H1 (cell line): ENCODE results near the gene MST1R. TPM values are rescaled to one million over a fixed set of nuclear protein-coding genes. Genes with fewer than 3 reads are reported as not detected.

ENCODE experiments used
- CTCF ChIA-PET: fragments of 300-600 bp; sonication (Branson Sonifier 250); formaldehyde crosslinking; loops from one replicate; lab custom pipeline; 2021; ENCODE audit not compliant: partially characterized antibody; lab: Charles Lee
- POLR2A ChIA-PET: fragments of 300-600 bp; sonication (Branson Sonifier 250); formaldehyde crosslinking; loops from one replicate; lab custom pipeline; 2021; ENCODE audit warnings: inconsistent platforms; ENCODE audit not compliant: partially characterized antibody; lab: Charles Lee
- DNase-seq, 2 experiments: peaks; one replicate each; pipeline versions ENCODE4 v3.0.0 to v3.0.0-alpha.2; 2010 to 2022; ENCODE audit warnings: low spot score in 2 of 2, low read depth in 1 of 2, mixed read lengths in 1 of 2
- FAIRE-seq: peaks from 2 replicates; lab custom pipeline; 2011; peaks lifted over from hg19 to GRCh38; lab: Jason Lieb, UNC
- H2AFZ ChIP-seq: 2 replicates; pipeline ENCODE4 v1.8.1; 2012; ENCODE audit warnings: low read length, inconsistent platforms
- H2AK5ac ChIP-seq: 2 replicates; pipeline ENCODE4 v1.6.1; 2013; ENCODE audit warnings: low read depth, low read length
- H2BK120ac ChIP-seq: replicated peaks from 2 replicates; pipeline ENCODE3; 2013; ENCODE audit warnings: low read depth, low read length, inconsistent platforms
- H2BK12ac ChIP-seq: 2 replicates; pipeline ENCODE4 v1.6.1; 2013; ENCODE audit warnings: low read depth, low read length
- H2BK15ac ChIP-seq: 2 replicates; pipeline ENCODE4 v1.6.1; 2013; ENCODE audit warnings: low read length
- H2BK20ac ChIP-seq: 2 replicates; pipeline ENCODE4 v1.6.1; 2013; ENCODE audit warnings: low read length
- H2BK5ac ChIP-seq: 2 replicates; pipeline ENCODE4 v1.6.1; 2013; ENCODE audit warnings: low read depth, low read length
- H3K14ac ChIP-seq: 2 replicates; pipeline ENCODE4 v1.6.1; 2013; ENCODE audit warnings: inconsistent platforms; ENCODE audit not compliant: insufficient read length
- H3K18ac ChIP-seq: 2 replicates; pipeline ENCODE4 v1.6.1; 2013; ENCODE audit warnings: low read length; ENCODE audit errors: extremely low read depth
- H3K23ac ChIP-seq: 2 replicates; pipeline ENCODE4 v1.6.1; 2013; ENCODE audit warnings: inconsistent platforms; ENCODE audit not compliant: insufficient read length
- H3K23me2 ChIP-seq: 2 replicates; pipeline ENCODE4 v1.6.1; 2013; ENCODE audit warnings: low read depth, low read length
- H3K27ac ChIP-seq: 2 replicates; pipeline ENCODE4 v1.6.1; 2011; ENCODE audit warnings: low read depth, low read length, inconsistent platforms
- H3K27me3 ChIP-seq, 4 experiments: replicated peaks in 1 of 4; 1 replicate in 1 of 4; 2 replicates in 3 of 4; pipeline versions ENCODE4 v1.6.1 to v1.8.1; 2011 to 2013; ENCODE audit warnings: low read length in 3 of 4, mild to moderate bottlenecking in 3 of 4, inconsistent platforms in 2 of 4, mixed read lengths in 2 of 4, moderate library complexity in 1 of 4; ENCODE audit not compliant: control insufficient read depth in 3 of 4, insufficient read depth in 3 of 4; ENCODE audit errors: extremely low read depth in 1 of 4
- H3K36me3 ChIP-seq, 4 experiments: 2 replicates each; pipeline versions ENCODE4 v1.6.1 to v1.8.1; 2011 to 2013; ENCODE audit warnings: mild to moderate bottlenecking in 4 of 4, low read length in 3 of 4, moderate library complexity in 2 of 4, control low read depth in 1 of 4, inconsistent platforms in 1 of 4; ENCODE audit not compliant: insufficient read depth in 4 of 4, control insufficient read depth in 2 of 4
- H3K4ac ChIP-seq: replicated peaks from 2 replicates; pipeline ENCODE3; 2013; ENCODE audit warnings: low read length, low read depth, mixed read lengths, inconsistent platforms; ENCODE audit not compliant: insufficient read length
- H3K4me1 ChIP-seq, 4 experiments: replicated peaks in 1 of 4; 1 replicate in 1 of 4; 2 replicates in 3 of 4; pipeline versions ENCODE4 v1.6.1 to v1.8.1; 2011 to 2013; ENCODE audit warnings: low read length in 3 of 4, inconsistent platforms in 2 of 4, mixed read lengths in 1 of 4; ENCODE audit not compliant: insufficient read depth in 4 of 4, control insufficient read depth in 3 of 4
- H3K4me2 ChIP-seq, 2 experiments: 2 replicates each; pipeline versions ENCODE4 v1.6.1 to v1.8.1; 2011 to 2013; ENCODE audit warnings: low read depth in 2 of 2, low read length in 2 of 2, control low read depth in 1 of 2, inconsistent platforms in 1 of 2, mild to moderate bottlenecking in 1 of 2; ENCODE audit not compliant: insufficient read depth in 1 of 2
- H3K4me3 ChIP-seq, 4 experiments: fragments of 200-600, 300-600 bp in 1 of 4; sonication (generic), shearing (Covaris generic), sonication (Bioruptor Twin) in 1 of 4; 2 replicates each; pipeline versions ENCODE4 v1.5.1 to v1.8.1; 2011 to 2016; ENCODE audit warnings: low read length in 4 of 4, low read depth in 3 of 4, control low read depth in 2 of 4, inconsistent platforms in 2 of 4, mild to moderate bottlenecking in 2 of 4, mixed read lengths in 1 of 4, moderate library complexity in 1 of 4; ENCODE audit not compliant: insufficient read depth in 2 of 4; ENCODE audit errors: extremely low read depth in 1 of 4
- H3K56ac ChIP-seq: replicated peaks from 2 replicates; pipeline ENCODE3; 2013; ENCODE audit warnings: low read depth, mild to moderate bottlenecking, mixed read lengths, low read length, inconsistent platforms; ENCODE audit not compliant: insufficient read length
- H3K79me1 ChIP-seq: 2 replicates; pipeline ENCODE4 v1.6.1; 2013; ENCODE audit warnings: low read depth, low read length, control low read depth
- H3K79me2 ChIP-seq, 2 experiments: 2 replicates each; pipeline versions ENCODE4 v1.6.1 to v1.8.1; 2012 to 2013; ENCODE audit warnings: low read length in 2 of 2, mild to moderate bottlenecking in 2 of 2, inconsistent platforms in 1 of 2; ENCODE audit not compliant: insufficient read depth in 2 of 2, control insufficient read depth in 1 of 2
- H3K9ac ChIP-seq, 4 experiments: replicated peaks in 1 of 4; 1 replicate in 1 of 4; 2 replicates in 3 of 4; pipeline versions ENCODE4 v1.6.1 to v1.8.1; 2011 to 2013; ENCODE audit warnings: low read depth in 3 of 4, low read length in 3 of 4, control low read depth in 2 of 4, mild to moderate bottlenecking in 2 of 4, moderate library complexity in 2 of 4, inconsistent platforms in 1 of 4; ENCODE audit errors: extremely low read depth in 1 of 4
- H3K9me3 ChIP-seq, 2 experiments: 2 replicates each; pipeline versions ENCODE4 v1.6.1 to v1.8.1; 2012 to 2013; ENCODE audit warnings: mild to moderate bottlenecking in 2 of 2, moderate library complexity in 2 of 2, control low read depth in 1 of 2, inconsistent platforms in 1 of 2, low read depth in 1 of 2, low read length in 1 of 2, mixed read lengths in 1 of 2; ENCODE audit not compliant: insufficient read depth in 2 of 2
- H4K20me1 ChIP-seq, 2 experiments: replicated peaks in 1 of 2; 2 replicates each; pipeline versions ENCODE3 to v1.8.1; 2011 to 2013; ENCODE audit warnings: inconsistent platforms in 2 of 2, low read length in 2 of 2, mild to moderate bottlenecking in 1 of 2; ENCODE audit not compliant: insufficient read depth in 2 of 2, control insufficient read depth in 1 of 2
- H4K5ac ChIP-seq: 2 replicates; pipeline ENCODE4 v1.6.1; 2013; ENCODE audit warnings: low read length, low read depth, mixed read lengths, inconsistent platforms; ENCODE audit not compliant: insufficient read length
- H4K8ac ChIP-seq: 2 replicates; pipeline ENCODE4 v1.8.0; 2013; ENCODE audit warnings: mild to moderate bottlenecking, moderate library complexity, low read length, inconsistent platforms; ENCODE audit not compliant: insufficient read depth; ENCODE audit errors: extremely low read depth
- H4K91ac ChIP-seq: replicated peaks from 2 replicates; pipeline ENCODE3; 2013; ENCODE audit warnings: low read length, mixed read lengths, inconsistent platforms; ENCODE audit not compliant: insufficient read length
- ASH2L ChIP-seq: fragments of 200-600, 300-600 bp; sonication (generic); IDR thresholded peaks from one replicate; pipeline ENCODE4 v1.7.1; 2017; ENCODE audit warnings: low read length
- FOSL1 ChIP-seq: IDR thresholded peaks from 2 replicates; pipeline ENCODE4 v1.6.1; 2011; ENCODE audit warnings: mild to moderate bottlenecking, low read depth, low read length, moderate library complexity; ENCODE audit not compliant: insufficient read depth
- JUND ChIP-seq: IDR thresholded peaks from 2 replicates; pipeline ENCODE4 v1.6.1; 2011; ENCODE audit warnings: mild to moderate bottlenecking, improper control_type of control experiment, low read length
- KDM4A ChIP-seq: IDR thresholded peaks from one replicate; pipeline ENCODE4 v1.7.1; 2012; ENCODE audit warnings: low read depth, mild to moderate bottlenecking, moderate library complexity, low read length, inconsistent platforms; ENCODE audit not compliant: severe bottlenecking
- RAD21 ChIP-seq, 2 experiments: IDR thresholded peaks in 1 of 2; conservative IDR thresholded peaks in 1 of 2; 2 replicates each; pipeline ENCODE4 v1.6.1; 2011; ENCODE audit warnings: low read depth in 2 of 2, low read length in 2 of 2, improper control_type of control experiment in 1 of 2, inconsistent platforms in 1 of 2, mild to moderate bottlenecking in 1 of 2, moderate library complexity in 1 of 2
- polyA plus RNA-seq, 7 experiments: library from polyadenylated mRNA; depleted of rRNA in 3 of 7; stranded (reverse) in 5 of 7; unstranded in 2 of 7; fragments of >200 nt in 5 of 7; fragments of 200-250 nt in 2 of 7; gene quantifications; 1 replicate in 5 of 7; 2 replicates in 1 of 7; 4 replicates in 1 of 7; pipeline versions ENCODE4 v1.2.1 to v1.2.3, GENCODE V29; 2011 to 2013; ENCODE audit warnings: missing spikeins in 2 of 7, mixed read lengths in 2 of 7
- total RNA-seq: library from RNA; stranded (reverse); fragmentation: NEBNext Ultra II Directional; extraction: Animal tissue kit (Norgen Biotek cat#: 25700); gene quantifications from 2 replicates; pipeline ENCODE4 v1.2.1, GENCODE V29; 2021
- TF ChIP-seq, protein P1 (sequence below): IDR thresholded peaks from 2 replicates; pipeline ENCODE4 v1.6.1; 2012; ENCODE audit warnings: inconsistent platforms
- TF ChIP-seq, protein P2 (sequence below), 3 experiments: IDR thresholded peaks; 1 replicate in 2 of 3; 2 replicates in 1 of 3; pipeline versions ENCODE4 v1.5.1 to v1.6.1; 2011; ENCODE audit warnings: low read length in 3 of 3, mild to moderate bottlenecking in 3 of 3, inconsistent platforms in 2 of 3, low read depth in 1 of 3, moderate library complexity in 1 of 3; ENCODE audit not compliant: insufficient read depth in 1 of 3; ENCODE audit errors: control extremely low read depth in 1 of 3

MST1R gene
- total and polyA plus RNA-seq, 2 of the 8 experiments (the other 6 are each of a cell fraction or from before 2014, with no cell fraction given) = 4.8 to 7.6 TPM

- no peak for FAIRE-seq
- TF ChIP-seq ASH2L (no peak), JUND (no peak), RAD21 (IDR thresholded peaks at IDR 0.05 in 1 of 2, conservative IDR thresholded peaks at IDR 0.05 in 1 of 2; ENCODE audit: low read depth in 2 of 2, low read length in 2 of 2) (peak; percentile 72 to 80), KDM4A (no peak), FOSL1 (no peak)
- TF ChIP-seq, protein P1, sequence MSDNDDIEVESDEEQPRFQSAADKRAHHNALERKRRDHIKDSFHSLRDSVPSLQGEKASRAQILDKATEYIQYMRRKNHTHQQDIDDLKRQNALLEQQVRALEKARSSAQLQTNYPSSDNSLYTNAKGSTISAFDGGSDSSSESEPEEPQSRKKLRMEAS = 0 out of 2 replicates have a peak, but pooled peaks have one; percentile 22
- TF ChIP-seq, protein P2, sequence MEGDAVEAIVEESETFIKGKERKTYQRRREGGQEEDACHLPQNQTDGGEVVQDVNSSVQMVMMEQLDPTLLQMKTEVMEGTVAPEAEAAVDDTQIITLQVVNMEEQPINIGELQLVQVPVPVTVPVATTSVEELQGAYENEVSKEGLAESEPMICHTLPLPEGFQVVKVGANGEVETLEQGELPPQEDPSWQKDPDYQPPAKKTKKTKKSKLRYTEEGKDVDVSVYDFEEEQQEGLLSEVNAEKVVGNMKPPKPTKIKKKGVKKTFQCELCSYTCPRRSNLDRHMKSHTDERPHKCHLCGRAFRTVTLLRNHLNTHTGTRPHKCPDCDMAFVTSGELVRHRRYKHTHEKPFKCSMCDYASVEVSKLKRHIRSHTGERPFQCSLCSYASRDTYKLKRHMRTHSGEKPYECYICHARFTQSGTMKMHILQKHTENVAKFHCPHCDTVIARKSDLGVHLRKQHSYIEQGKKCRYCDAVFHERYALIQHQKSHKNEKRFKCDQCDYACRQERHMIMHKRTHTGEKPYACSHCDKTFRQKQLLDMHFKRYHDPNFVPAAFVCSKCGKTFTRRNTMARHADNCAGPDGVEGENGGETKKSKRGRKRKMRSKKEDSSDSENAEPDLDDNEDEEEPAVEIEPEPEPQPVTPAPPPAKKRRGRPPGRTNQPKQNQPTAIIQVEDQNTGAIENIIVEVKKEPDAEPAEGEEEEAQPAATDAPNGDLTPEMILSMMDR (IDR thresholded peaks at IDR 0.05; ENCODE audit: control extremely low read depth in 1 of 3, insufficient read depth in 1 of 3, low read depth in 1 of 3, low read length in 3 of 3) = peak; percentile 67 to 73 (median 70)
- Histone ChIP-seq H4K5ac (no peak overlapping the region), H3K9ac (no peak overlapping the region), H3K79me1 (no peaks in the 10 kb centered on the region), H2BK120ac (no peak overlapping the region), H3K23ac (no peak overlapping the region), H2BK12ac (no peak overlapping the region), H3K4me2 (no peak overlapping the region), H3K56ac (no peak overlapping the region), H3K18ac (no peak overlapping the region), H3K14ac (no peak overlapping the region), H4K20me1 (peaks cover 0 to 5% of the 10 kb centered on the region in 2 experiments), H3K27me3 (no peaks in the 10 kb centered on the region), H4K91ac (no peak overlapping the region), H2BK15ac (no peak overlapping the region), H2AK5ac (no peak overlapping the region), H2BK5ac (no peak overlapping the region), H3K23me2 (no peaks in the 10 kb centered on the region), H3K9me3 (no peaks in the 10 kb centered on the region), H4K8ac (no peak overlapping the region), H3K4ac (no peak overlapping the region), H3K27ac (no peak overlapping the region), H3K4me3 (no peak overlapping the region), H3K36me3 (peaks cover 4 to 42% (median 39%) of the 10 kb centered on the region in 4 experiments), H2AFZ (no peak overlapping the region), H3K4me1 (peaks cover 0 to 6% (median 0%) of the 10 kb centered on the region in 4 experiments; a peak in 2 of 7 replicates), H2BK20ac (no peak overlapping the region), H3K79me2 (no peaks in the 10 kb centered on the region)
- ChIA-PET CTCF (interaction anchor here (0.9 to 15.2 kb wide), 27 partner anchors 9 to 279 kb away, joined by 3 to 306 read pairs (median 8); partner anchors contain the start of genes AMIGO3, CDHR4, INKA1 and IP6K1), POLR2A (interaction anchor here (0.7 to 1.8 kb wide), 7 partner anchors 15 to 62 kb away, joined by 3 to 5 read pairs (median 3); partner anchors contain the start of gene TRAIP)
- peak; percentile 9 to 66 for DNase-seq
These were observed 62.5 kb downstream of the MST1R start for GRCh38 chr3:49841126-49841696.
